OCI-LY1 (cell line): Measurements from ENCODE around the gene C17orf78.

Source experiments
- H2AFZ ChIP-seq: fragments of 200-600 bp; sonication (generic), shearing (Covaris generic); 2 replicates; pipeline ENCODE4 v1.6.0; 2014; ENCODE audit warnings: antibody characterized with exemption, mild to moderate bottlenecking, low read length
- H3F3A ChIP-seq: fragments of 200-600 bp; sonication (generic), shearing (Covaris generic); 2 replicates; pipeline ENCODE4 v1.6.0; 2014; ENCODE audit warnings: mild to moderate bottlenecking, antibody characterized with exemption, low read length, moderate library complexity; ENCODE audit not compliant: insufficient read depth
- H3K27ac ChIP-seq: fragments of 200-600 bp; sonication (generic); 2 replicates; pipeline ENCODE4 v1.5.1; 2014; ENCODE audit warnings: low read length, mixed run types, mild to moderate bottlenecking, low read depth; ENCODE audit not compliant: poor library complexity, severe bottlenecking
- H3K27me3 ChIP-seq: fragments of 200-600 bp; sonication (generic); 2 replicates; pipeline ENCODE4 v1.6.0; 2014; ENCODE audit warnings: antibody characterized with exemption, mild to moderate bottlenecking, low read length, moderate library complexity; ENCODE audit not compliant: insufficient read depth
- H3K36me3 ChIP-seq: fragments of 200-600 bp; sonication (generic); 2 replicates; pipeline ENCODE4 v1.6.1; 2014; ENCODE audit warnings: mild to moderate bottlenecking, antibody characterized with exemption, low read length, moderate library complexity, mixed read lengths; ENCODE audit not compliant: insufficient read depth
- H3K4me1 ChIP-seq: fragments of 200-600 bp; sonication (generic); 2 replicates; pipeline ENCODE4 v1.5.1; 2014; ENCODE audit warnings: mild to moderate bottlenecking, low read length, moderate library complexity; ENCODE audit not compliant: insufficient read depth, severe bottlenecking
- H3K4me2 ChIP-seq: fragments of 200-600 bp; sonication (generic), shearing (Covaris generic); 2 replicates; pipeline ENCODE4 v1.6.1; 2014; ENCODE audit warnings: low read length
- H3K4me3 ChIP-seq: fragments of 200-600 bp; sonication (generic); 2 replicates; pipeline ENCODE4 v1.5.1; 2014; ENCODE audit warnings: low read length, low read depth, mild to moderate bottlenecking, mixed read lengths; ENCODE audit not compliant: poor library complexity, severe bottlenecking
- H3K79me2 ChIP-seq: fragments of 200-600 bp; shearing (Covaris generic); 2 replicates; pipeline ENCODE4 v1.6.1; 2016; ENCODE audit warnings: mixed run types, low read length, mixed read lengths; ENCODE audit not compliant: insufficient read depth
- H3K9ac ChIP-seq: fragments of 200-600 bp; sonication (generic), shearing (Covaris generic); 2 replicates; pipeline ENCODE4 v1.6.1; 2014; ENCODE audit warnings: mild to moderate bottlenecking, low read length, mixed read lengths
- H3K9me2 ChIP-seq: fragments of 200-600 bp; sonication (generic), shearing (Covaris generic); 2 replicates; pipeline ENCODE4 v1.6.1; 2014; ENCODE audit warnings: low read depth, mild to moderate bottlenecking, low read length, mixed read lengths
- H3K9me3 ChIP-seq: fragments of 200-600 bp; shearing (Covaris generic); 2 replicates; pipeline ENCODE4 v1.6.1; 2014; ENCODE audit warnings: low read length, mixed read lengths
- H4K20me1 ChIP-seq: fragments of 200-600 bp; sonication (generic), shearing (Covaris generic); 2 replicates; pipeline ENCODE4 v1.6.0; 2016; ENCODE audit warnings: mild to moderate bottlenecking, low read length; ENCODE audit not compliant: insufficient read depth
- EZH2 ChIP-seq: fragments of 200-600 bp; sonication (generic), shearing (Covaris generic); IDR thresholded peaks from 2 replicates; pipeline ENCODE4 v1.8.0; 2017; ENCODE audit warnings: borderline replicate concordance, mixed run types, mild to moderate bottlenecking, antibody characterized with exemption, low read length, moderate library complexity, mixed read lengths
- TF ChIP-seq, protein P1 (sequence below): fragments of 200-600 bp; sonication (generic), shearing (Covaris generic); IDR thresholded peaks from 2 replicates; pipeline ENCODE4 v1.5.1; 2017; ENCODE audit warnings: mild to moderate bottlenecking, antibody characterized with exemption, low read length, moderate library complexity, mixed read lengths

C17orf78 gene

DNA sequence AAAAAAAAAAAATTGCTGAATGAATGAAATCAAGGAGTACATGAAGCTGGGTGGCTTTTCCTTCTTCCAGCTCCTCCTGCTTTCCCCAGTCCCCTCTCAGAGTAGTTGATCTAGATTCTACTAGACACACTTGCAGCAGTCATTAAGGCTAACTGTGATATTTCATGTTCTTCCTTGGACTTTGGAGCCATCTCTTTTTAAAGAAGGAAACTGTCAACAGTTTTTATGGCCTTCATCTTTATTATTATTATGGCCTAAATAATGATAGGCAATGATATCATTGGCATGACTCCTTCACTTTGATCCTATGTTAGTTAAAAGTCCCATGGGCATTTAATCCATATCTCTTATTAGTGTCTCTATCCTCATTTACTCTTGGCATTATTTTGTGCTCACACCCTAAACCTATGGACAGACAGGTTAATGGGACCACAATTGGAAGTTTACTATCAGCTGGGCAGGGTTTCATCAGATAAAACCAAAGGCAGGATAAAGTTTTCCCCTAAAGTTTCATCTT is 9.7 kb downstream of the C17orf78 start:
- no peaks in the 10 kb centered on the region for H3K9me2 ChIP-seq
- no peak overlapping the region for H3K4me2 ChIP-seq
- TF ChIP-seq, protein P1, sequence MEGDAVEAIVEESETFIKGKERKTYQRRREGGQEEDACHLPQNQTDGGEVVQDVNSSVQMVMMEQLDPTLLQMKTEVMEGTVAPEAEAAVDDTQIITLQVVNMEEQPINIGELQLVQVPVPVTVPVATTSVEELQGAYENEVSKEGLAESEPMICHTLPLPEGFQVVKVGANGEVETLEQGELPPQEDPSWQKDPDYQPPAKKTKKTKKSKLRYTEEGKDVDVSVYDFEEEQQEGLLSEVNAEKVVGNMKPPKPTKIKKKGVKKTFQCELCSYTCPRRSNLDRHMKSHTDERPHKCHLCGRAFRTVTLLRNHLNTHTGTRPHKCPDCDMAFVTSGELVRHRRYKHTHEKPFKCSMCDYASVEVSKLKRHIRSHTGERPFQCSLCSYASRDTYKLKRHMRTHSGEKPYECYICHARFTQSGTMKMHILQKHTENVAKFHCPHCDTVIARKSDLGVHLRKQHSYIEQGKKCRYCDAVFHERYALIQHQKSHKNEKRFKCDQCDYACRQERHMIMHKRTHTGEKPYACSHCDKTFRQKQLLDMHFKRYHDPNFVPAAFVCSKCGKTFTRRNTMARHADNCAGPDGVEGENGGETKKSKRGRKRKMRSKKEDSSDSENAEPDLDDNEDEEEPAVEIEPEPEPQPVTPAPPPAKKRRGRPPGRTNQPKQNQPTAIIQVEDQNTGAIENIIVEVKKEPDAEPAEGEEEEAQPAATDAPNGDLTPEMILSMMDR: no peak
- TF ChIP-seq EZH2: no peak
- no peak overlapping the region for H2AFZ ChIP-seq
- H3K9me3 ChIP-seq: no peaks in the 10 kb centered on the region
- H3K79me2 ChIP-seq: no peaks in the 10 kb centered on the region
- H3K4me3 ChIP-seq: no peak overlapping the region
- H3K9ac ChIP-seq: no peak overlapping the region
- no peaks in the 10 kb centered on the region for H3F3A ChIP-seq
- no peaks in the 10 kb centered on the region for H3K36me3 ChIP-seq
- no peaks in the 10 kb centered on the region for H3K4me1 ChIP-seq
- H4K20me1 ChIP-seq: no peaks in the 10 kb centered on the region
- H3K27me3 ChIP-seq: no peaks in the 10 kb centered on the region
- H3K27ac ChIP-seq: no peak overlapping the region

DNA sequence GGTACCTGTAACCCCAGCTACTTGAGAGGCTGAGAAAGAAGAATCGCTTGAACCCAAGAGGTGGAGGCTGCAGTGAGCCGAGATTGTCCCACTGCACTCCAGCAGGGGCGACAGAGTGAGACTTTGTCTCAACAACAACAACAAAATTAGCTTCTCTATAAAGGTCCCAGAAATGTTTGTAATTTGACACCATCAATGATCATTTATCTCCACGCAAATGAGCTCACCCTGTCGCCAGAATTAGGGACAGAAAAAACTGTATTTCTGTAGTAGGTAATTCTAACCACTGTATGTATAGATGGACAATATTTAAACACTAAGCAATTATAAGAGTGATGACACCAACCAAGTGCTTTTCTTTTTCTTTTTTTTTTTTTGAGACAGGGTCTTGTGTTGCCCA is 10.7 kb downstream of the C17orf78 start:
- no peaks in the 10 kb centered on the region for H3K27me3 ChIP-seq
- no peak for TF ChIP-seq EZH2
- TF ChIP-seq, protein P1: no peak
- no peaks in the 10 kb centered on the region for H3K4me1 ChIP-seq
- no peak overlapping the region for H3K4me2 ChIP-seq
- H3K36me3 ChIP-seq: no peaks in the 10 kb centered on the region
- H3K4me3 ChIP-seq: no peak overlapping the region
- no peaks in the 10 kb centered on the region for H3K9me2 ChIP-seq
- no peak overlapping the region for H3K27ac ChIP-seq
- H2AFZ ChIP-seq: no peak overlapping the region
- H3F3A ChIP-seq: no peaks in the 10 kb centered on the region
- H4K20me1 ChIP-seq: no peaks in the 10 kb centered on the region
- no peaks in the 10 kb centered on the region for H3K79me2 ChIP-seq
- no peak overlapping the region for H3K9ac ChIP-seq
- no peaks in the 10 kb centered on the region for H3K9me3 ChIP-seq

DNA sequence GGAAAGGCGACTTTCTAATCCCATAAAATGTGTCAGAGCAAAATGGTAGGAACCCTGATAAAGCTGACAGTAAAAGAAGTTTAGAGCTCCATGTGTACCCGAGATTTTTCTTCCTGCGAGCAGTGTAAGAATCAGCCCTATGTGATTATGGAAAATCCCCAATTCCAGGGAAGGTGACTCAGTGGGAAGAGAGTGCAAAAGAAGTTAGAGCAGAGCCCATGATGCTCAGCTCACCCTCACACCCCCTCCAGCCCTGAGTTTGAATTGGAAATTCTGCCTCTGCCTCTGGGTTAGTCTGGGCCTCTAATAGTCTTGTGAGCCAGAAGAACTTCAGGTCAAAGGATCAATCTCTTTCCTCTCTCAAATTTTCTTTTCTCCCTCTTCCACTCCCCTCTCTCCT is 12.5 kb downstream of the C17orf78 start:
- no peaks in the 10 kb centered on the region for H3K27me3 ChIP-seq
- no peak for TF ChIP-seq EZH2
- TF ChIP-seq, protein P1: no peak
- no peaks in the 10 kb centered on the region for H3K9me2 ChIP-seq
- no peak overlapping the region for H3K9ac ChIP-seq
- H3F3A ChIP-seq: no peaks in the 10 kb centered on the region
- peaks cover 3% of the 10 kb centered on the region for H3K4me1 ChIP-seq
- no peaks in the 10 kb centered on the region for H3K79me2 ChIP-seq
- H3K4me2 ChIP-seq: no peak overlapping the region
- no peak overlapping the region for H3K4me3 ChIP-seq
- H3K36me3 ChIP-seq: no peaks in the 10 kb centered on the region
- H3K27ac ChIP-seq: no peak overlapping the region
- H3K9me3 ChIP-seq: no peaks in the 10 kb centered on the region
- no peak overlapping the region for H2AFZ ChIP-seq
- no peaks in the 10 kb centered on the region for H4K20me1 ChIP-seq
